MCF 10A (cell line): ENCODE data around the gene ZNF385D. TPM values are rescaled to one million over a fixed set of nuclear protein-coding genes. Genes with fewer than 3 reads are reported as not detected.

ENCODE experiments used
- BruUV-seq: library from RNA; stranded (reverse); fragments of 400-500 nt; replicated peaks from 2 replicates; lab custom pipeline; 2021; lab: Mats Ljungman, UMichigan
- CTCF ChIA-PET: fragments of 300-600 bp; sonication (Branson Sonifier 250); formaldehyde crosslinking; extraction: SDS; loops from one replicate; lab custom pipeline; 2021; ENCODE audit warnings: antibody characterized with exemption, inconsistent platforms; lab: Yijun Ruan, JAX
- POLR2A ChIA-PET: fragments of 300-600, 350-650 bp; sonication (Branson Sonifier 250); formaldehyde crosslinking; extraction: SDS; loops from one replicate; lab custom pipeline; 2020; ENCODE audit warnings: antibody characterized with exemption, inconsistent platforms; lab: Yijun Ruan, JAX
- DNase-seq: peaks from one replicate; pipeline ENCODE4 v3.0.0-alpha.2; 2018; ENCODE audit not compliant: unreplicated experiment
- H3K27ac Mint-ChIP-seq: one replicate; pipeline ENCODE4 v1.8.0; 2022; ENCODE audit warnings: mild to moderate bottlenecking, low read depth, mixed read lengths; ENCODE audit not compliant: unreplicated experiment
- H3K27me3 Mint-ChIP-seq: one replicate; pipeline ENCODE4 v1.8.0; 2022; ENCODE audit warnings: mixed read lengths; ENCODE audit not compliant: insufficient read depth, unreplicated experiment
- H3K36me3 Mint-ChIP-seq: one replicate; pipeline ENCODE4 v1.8.0; 2022; ENCODE audit warnings: mild to moderate bottlenecking, moderate library complexity, mixed read lengths; ENCODE audit not compliant: insufficient read depth, unreplicated experiment
- H3K4me1 Mint-ChIP-seq: one replicate; pipeline ENCODE4 v1.8.0; 2022; ENCODE audit warnings: mixed read lengths; ENCODE audit not compliant: insufficient read depth, unreplicated experiment
- H3K4me3 Mint-ChIP-seq: one replicate; pipeline ENCODE4 v1.8.0; 2022; ENCODE audit warnings: mild to moderate bottlenecking, moderate library complexity, mixed read lengths; ENCODE audit not compliant: unreplicated experiment
- H3K9me3 Mint-ChIP-seq: one replicate; pipeline ENCODE4 v1.8.0; 2022; ENCODE audit warnings: mixed read lengths; ENCODE audit not compliant: unreplicated experiment
- CTCF ChIP-seq: fragments of 200-600 bp; IDR thresholded peaks from one replicate; pipeline ENCODE4 v1.8.0; 2022; ENCODE audit warnings: antibody characterized with exemption, mild to moderate bottlenecking; ENCODE audit not compliant: unreplicated experiment
- intact Hi-C: fragments of 100-400 bp; cut with micrococcal nuclease; formaldehyde crosslinking; loops from 2 replicates; pipeline ENCODE4 v1.14.1; 2022
- total RNA-seq: library from RNA; stranded (reverse); gene quantifications from 2 replicates; pipeline ENCODE4 v1.2.3, GENCODE V29; 2022

ZNF385D gene
- total RNA-seq, 1 experiment from 2014 or later: 1.5 TPM

DNA sequence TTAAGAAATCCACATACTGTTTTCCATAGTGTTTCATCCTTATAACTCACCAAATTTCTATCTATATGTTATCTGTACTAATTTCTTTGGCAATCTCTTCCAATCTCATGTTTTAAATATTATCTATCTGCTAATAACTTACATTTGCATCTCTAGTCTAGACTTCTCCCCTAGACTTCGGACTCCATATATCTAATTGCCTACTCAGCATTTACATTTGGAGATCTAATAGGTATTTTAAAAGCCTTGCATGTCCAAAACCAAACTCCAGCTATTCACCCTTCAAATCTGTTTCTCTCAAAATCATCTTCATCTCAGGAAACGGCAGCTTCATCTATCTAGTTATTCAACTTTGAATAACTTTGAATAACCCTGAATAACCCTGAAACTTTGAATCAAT, 35.3 kb downstream of the ZNF385D start:
- Mint-ChIP-seq H3K4me1 (peaks cover 18% of the 10 kb centered on the region), H3K36me3 (no peaks in the 10 kb centered on the region), H3K27ac (no peak overlapping the region), H3K4me3 (no peak overlapping the region), H3K9me3 (no peaks in the 10 kb centered on the region), H3K27me3 (no peaks in the 10 kb centered on the region)
- no TSS peak for BruUV-seq
- CTCF ChIA-PET: no interaction called here
- DNase-seq: no peak
- TF ChIP-seq CTCF: no peak
- intact Hi-C loops: no loop called here
- POLR2A ChIA-PET: no interaction called here

- peaks cover 15% of the 10 kb centered on the region for H3K4me1 Mint-ChIP-seq
- peak; percentile 91 for DNase-seq
- intact Hi-C loops: no loop called here
These were observed 45.2 kb downstream of the ZNF385D start for GRCh38 chr3:21705769-21706168.

DNA sequence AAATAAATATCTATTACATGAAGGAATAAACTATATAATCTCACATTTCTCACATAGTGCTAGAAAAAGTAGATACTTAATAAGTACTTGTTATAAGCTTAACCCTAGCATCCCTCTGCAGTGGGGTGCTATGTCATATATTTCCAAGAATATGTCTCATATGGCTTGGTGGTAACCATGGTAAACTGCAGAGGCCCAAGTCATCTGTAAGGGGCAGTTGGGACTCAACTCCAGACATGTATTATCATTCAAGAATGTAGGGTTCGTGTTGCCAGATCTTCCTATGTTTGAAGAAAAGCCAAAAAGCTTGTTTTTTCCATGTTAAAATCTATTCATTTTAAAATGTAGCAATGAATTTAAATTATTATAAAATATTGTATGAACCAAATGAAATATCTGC, 46.2 kb downstream of the ZNF385D start:
- TF ChIP-seq CTCF: no peak
- H3K27me3 Mint-ChIP-seq: no peaks in the 10 kb centered on the region
- CTCF ChIA-PET: interaction anchor here (0.6 kb wide), 1 partner anchor 1756 kb away, joined by 3 read pairs; no protein-coding TSS in a partner anchor

More at GRCh38 chr3:21705769-21706168, 45.2 kb downstream of the ZNF385D start:
- POLR2A ChIA-PET: interaction anchor here (0.5 to 0.9 kb wide), 2 partner anchors 9 to 73 kb away, joined by 3 read pairs; no protein-coding TSS in a partner anchor
- H3K36me3 Mint-ChIP-seq: no peaks in the 10 kb centered on the region
- BruUV-seq: no TSS peak
- no peaks in the 10 kb centered on the region for H3K27me3 Mint-ChIP-seq
- CTCF ChIA-PET: interaction anchor here (0.6 to 1.0 kb wide), 3 partner anchors 15 to 214 kb away, joined by 3 to 4 read pairs (median 3); no protein-coding TSS in a partner anchor
- TF ChIP-seq CTCF: no peak
- peak overlapping the region; percentile 73 for H3K27ac Mint-ChIP-seq
- H3K9me3 Mint-ChIP-seq: no peaks in the 10 kb centered on the region
- no peak overlapping the region for H3K4me3 Mint-ChIP-seq

DNA sequence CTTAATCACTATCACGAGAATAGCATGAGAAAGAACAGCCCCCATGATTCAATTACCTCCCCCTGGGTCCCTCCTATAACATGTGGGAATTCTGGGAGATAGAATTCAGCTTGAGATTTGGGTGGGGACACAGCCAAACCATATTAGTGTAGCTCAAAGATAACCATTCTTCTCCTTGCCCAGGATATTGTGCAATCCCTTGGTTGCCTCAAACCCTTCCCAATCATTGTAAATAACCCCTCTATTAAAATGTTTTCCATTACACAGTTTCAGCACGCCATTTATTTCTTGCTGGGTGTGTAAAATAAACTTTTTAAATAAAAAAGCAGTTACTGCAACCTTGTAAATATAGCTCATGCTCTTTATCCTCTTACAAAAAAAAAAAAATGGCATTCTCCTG, 47.7 kb downstream of the ZNF385D start:
- no peak overlapping the region for H3K4me3 Mint-ChIP-seq
- no peak for DNase-seq
- no peaks in the 10 kb centered on the region for H3K27me3 Mint-ChIP-seq
- no TSS peak for BruUV-seq
- no peaks in the 10 kb centered on the region for H3K36me3 Mint-ChIP-seq
- intact Hi-C loops: no loop called here
- TF ChIP-seq CTCF: no peak
- H3K4me1 Mint-ChIP-seq: peaks cover 15% of the 10 kb centered on the region
- H3K9me3 Mint-ChIP-seq: no peaks in the 10 kb centered on the region
- no peak overlapping the region for H3K27ac Mint-ChIP-seq
- CTCF ChIA-PET: interaction anchor here (0.6 kb wide), 2 partner anchors 120 to 1151 kb away, joined by 3 read pairs; no protein-coding TSS in a partner anchor
- POLR2A ChIA-PET: interaction anchor here (0.7 kb wide), 1 partner anchor 64 kb away, joined by 3 read pairs; no protein-coding TSS in a partner anchor

More for the DNA sequence above, 46.2 kb downstream of the ZNF385D start:
- Mint-ChIP-seq H3K4me3 (no peak overlapping the region), H3K4me1 (peaks cover 15% of the 10 kb centered on the region), H3K9me3 (no peaks in the 10 kb centered on the region), H3K36me3 (no peaks in the 10 kb centered on the region), H3K27ac (no peak overlapping the region)
- POLR2A ChIA-PET: no interaction called here
- BruUV-seq: no TSS peak
- intact Hi-C loops: no loop called here
- no peak for DNase-seq
